Activated CD4-positive, CD25-positive, alpha-beta regulatory T cell (primary cell): Measurements from ENCODE around the gene TOMM40.
"Not testable (repeated sequence)": the region's sequence is repeated elsewhere in the genome, so short reads cannot be mapped to it uniquely, and the experiment has no call there.

Source experiments
- DNase-seq, 4 experiments: peaks; one replicate each; lab custom pipeline; 2025; lab: John Stamatoyannopoulos, UW

The TOMM40 gene

DNA sequence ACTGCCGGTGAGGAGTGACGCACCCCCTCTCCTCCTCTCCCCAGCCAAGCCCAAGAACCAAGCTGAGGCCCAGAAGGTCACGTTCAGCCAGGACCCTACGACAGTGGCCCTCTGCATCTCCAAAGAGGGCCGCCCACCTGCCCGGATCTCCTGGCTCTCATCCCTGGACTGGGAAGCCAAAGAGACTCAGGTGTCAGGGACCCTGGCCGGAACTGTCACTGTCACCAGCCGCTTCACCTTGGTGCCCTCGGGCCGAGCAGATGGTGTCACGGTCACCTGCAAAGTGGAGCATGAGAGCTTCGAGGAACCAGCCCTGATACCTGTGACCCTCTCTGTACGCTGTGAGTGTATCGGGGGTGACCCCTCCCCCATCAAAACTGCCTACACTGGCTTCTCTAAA, 19.2 kb upstream of the TOMM40 start:
- DNase-seq: no peak

DNA sequence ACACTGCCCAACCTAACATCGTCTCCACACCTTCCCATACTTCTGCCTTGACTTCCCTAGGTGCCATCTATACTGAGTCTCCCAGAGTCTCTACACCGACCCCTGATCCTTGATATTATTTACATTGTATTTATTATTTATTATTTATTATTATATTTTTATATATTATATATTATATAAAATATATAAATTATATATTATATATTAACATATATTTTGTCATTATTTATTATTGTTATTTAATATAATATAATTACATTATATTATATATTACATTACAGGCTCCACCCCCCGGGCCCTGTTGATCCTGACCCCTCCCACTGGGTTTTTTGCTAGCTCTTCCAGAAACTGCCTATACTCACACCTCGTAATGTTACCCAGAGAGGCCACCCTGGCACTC, 18.4 kb upstream of the TOMM40 start:
- no peak for DNase-seq

DNA sequence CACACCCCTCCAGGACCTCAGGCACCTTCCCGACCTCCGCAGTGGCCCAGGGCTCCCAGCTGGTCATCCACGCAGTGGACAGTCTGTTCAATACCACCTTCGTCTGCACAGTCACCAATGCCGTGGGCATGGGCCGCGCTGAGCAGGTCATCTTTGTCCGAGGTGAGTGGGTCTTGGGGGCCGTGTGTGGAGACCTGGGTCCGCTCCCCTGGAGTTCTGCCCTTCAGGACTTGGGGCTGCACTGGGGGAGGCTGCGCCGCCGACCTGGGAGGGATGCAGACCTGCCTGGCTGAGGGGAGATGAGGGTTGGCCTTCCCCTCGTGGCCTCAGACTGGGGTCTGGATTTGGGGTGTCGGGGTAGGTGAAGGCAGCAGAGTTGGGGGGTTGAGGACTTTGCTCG, 16.7 kb upstream of the TOMM40 start:
- no peak for DNase-seq

DNA sequence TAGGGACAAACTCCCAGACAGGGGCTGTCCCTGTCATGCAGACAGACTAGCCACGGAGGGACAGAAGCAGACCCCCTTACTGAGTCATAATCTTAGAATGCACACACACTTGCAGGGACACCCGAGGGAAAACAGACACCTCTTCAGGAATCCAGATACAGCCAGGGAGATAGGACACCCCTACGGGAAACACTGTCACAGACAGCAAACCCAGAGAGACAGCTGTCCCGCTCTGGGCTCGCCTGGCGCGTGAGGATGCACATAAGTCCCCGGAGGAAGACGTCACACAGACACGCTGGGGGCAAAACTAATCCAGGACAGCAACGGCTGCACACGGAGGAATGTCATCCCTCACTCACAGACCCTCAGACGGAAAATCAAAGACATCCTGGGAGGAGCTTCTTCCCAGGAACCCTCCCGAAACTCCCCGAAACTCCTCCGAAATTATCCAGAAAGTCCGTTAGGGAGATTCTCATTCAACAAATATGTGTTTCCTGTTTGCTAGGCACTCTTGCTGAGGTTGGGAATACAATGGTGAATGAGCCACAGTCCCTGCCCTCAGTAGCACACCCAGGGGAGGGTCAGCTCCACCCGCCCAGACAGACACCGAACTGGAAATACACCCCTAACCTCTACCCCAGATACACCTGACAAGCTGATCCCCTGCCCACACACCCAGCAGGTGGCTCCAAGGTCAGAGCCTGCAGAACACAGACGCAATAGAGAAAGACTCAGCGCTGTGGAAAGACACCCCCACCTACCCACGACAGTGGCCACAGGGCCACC, 15.2 kb upstream of the TOMM40 start:
- DNase-seq: no peak

DNA sequence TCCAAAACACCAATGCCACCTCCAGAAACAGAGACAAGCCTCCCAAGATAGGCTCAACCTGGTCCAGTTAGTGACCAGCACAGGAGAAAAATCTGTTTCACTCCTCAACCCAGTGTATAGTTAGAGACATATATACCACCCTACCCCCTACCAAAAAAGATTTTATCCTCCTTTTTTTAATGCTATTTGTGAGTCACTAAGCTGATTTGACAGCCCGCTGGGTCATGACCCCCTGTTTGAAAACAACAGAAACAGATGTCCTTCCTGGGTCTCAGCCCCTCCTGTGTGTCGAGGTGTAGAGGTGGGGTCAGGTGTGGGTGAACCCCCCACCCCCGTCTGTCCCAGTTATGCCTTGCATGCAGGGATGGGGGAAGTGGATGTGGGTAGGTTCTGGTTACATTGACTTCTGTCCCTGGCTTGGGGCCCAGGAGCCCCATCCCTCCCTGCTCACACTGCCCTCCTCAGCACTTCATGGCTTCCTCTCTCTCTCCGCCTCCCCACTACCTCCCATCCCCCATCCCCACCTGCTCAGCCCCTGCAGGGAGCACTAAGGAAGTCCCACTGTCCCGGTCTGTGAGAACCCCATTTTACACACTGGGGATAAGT, 14.0 kb upstream of the TOMM40 start:
- no peak for DNase-seq

DNA sequence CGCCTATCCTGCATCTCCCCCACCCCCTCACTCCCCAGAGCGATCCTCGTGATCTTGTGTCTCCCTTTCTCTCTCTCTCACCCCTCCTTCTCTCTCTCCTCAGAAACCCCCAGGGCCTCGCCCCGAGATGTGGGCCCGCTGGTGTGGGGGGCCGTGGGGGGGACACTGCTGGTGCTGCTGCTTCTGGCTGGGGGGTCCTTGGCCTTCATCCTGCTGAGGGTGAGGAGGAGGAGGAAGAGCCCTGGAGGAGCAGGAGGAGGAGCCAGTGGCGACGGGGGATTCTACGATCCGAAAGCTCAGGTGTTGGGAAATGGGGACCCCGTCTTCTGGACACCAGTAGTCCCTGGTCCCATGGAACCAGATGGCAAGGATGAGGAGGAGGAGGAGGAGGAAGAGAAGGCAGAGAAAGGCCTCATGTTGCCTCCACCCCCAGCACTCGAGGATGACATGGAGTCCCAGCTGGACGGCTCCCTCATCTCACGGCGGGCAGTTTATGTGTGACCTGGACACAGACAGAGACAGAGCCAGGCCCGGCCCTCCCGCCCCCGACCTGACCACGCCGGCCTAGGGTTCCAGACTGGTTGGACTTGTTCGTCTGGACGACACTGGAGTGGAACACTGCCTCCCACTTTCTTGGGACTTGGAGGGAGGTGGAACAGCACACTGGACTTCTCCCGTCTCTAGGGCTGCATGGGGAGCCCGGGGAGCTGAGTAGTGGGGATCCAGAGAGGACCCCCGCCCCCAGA, 12.8 kb upstream of the TOMM40 start:
- no peak for DNase-seq

DNA sequence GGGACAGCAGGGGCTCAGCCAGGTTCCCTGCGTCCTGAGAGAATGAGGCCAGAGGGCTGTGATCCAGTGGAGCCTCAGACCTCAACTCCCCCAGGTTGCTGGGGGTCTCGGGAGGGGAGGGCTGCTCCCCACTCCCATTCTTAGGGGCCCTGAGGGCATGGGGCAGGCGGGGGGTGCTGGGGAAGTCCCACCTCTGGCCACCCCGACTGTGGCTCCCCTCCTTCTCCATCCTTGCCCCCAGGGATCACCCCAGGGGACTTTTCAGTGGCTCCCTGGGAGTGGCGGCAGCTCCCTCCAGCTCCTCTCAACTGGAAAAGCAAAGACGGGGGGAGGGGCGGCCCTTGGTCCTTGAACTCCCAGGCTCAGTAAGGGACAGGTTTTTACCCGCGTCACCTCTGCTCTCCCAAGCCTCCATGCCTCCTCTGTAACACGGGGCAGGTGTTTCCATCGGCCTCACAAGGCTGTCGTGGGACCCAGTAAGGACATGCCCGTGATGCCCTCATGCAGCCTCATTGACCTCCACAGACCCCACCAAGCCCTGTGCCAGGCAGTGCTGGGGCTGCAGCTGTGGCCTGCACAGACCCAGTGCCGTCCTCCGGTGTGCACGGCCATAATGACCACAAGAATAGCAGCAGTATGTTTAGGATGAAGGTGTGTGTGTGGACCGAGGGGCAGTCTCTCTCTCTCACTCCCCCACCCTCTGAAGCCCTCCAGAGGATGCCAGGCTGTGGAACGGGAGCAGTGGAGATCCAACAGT, 11.6 kb upstream of the TOMM40 start:
- no peak for DNase-seq

DNA sequence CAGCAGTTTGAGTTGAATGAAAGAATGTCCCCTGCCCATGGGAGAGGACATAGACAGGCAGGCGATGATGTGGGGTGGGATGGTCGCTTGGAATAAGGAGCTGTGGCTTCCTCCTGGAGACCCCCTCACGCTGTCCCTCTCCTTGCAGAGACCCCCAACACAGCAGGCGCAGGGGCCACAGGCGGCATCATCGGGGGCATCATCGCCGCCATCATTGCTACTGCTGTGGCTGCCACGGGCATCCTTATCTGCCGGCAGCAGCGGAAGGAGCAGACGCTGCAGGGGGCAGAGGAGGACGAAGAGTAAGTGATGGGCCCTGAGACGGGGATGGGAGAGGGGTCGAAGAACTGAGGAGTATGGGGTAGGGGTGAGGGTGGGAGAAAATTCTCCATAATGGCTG, 9.0 kb upstream of the TOMM40 start:
- DNase-seq: no peak

DNA sequence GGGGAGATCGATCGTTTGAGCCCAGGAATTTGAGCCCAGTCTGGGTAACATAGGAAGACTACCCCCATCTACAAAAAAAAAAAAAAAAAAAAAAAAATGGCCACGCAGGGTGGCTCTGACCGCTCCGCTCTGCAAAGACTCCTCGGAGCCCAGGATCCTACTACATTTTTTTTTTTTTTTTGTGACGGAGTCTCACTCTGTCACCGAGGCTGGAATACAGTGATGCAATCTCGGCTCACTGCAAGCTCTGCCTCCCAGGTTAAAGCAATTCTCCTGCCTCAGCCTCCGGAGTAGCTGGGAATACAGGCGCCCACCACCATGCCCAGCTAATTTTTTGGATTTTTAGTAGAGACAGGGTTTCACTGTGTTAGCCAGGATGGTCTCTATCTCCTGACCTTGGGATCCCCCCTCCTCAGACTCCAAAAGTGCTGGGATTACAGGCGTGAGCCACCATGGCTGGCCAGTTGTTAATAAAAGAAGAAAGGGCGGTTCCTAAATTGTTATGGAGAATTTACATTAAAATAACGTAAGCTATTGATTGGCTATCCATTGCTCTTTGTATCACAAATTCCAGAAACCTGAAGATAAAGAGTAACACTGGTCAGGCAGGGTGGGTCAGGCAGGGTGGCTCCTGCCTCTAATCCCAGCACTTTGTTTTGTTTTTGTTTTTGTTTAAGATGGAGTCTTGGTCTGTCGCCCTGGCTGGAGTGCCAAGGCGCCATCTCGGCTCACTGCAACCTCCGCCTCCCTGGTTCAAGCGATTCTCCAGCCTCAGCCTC, 8.2 kb upstream of the TOMM40 start:
- not testable (repeated sequence) for DNase-seq

DNA sequence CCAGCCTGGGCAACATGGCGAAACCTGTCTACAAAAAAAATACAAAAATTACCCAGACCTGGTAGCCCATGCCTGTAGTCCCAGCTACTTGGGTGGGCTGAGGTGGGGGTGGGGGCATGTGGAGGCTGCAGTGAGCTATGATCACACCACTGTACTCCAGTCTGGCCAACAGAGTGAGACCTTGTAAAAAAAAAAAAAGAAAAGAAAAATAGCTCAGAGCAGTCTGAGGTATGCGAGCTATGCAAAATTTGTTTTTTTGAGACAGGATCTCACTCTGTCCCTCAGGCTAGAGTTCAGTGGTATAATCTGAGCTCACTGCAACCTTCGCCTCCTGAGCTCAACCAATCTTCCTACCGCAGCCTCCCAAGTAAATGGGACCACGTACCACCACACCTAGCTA, 7.1 kb upstream of the TOMM40 start:
- DNase-seq: no peak

DNA sequence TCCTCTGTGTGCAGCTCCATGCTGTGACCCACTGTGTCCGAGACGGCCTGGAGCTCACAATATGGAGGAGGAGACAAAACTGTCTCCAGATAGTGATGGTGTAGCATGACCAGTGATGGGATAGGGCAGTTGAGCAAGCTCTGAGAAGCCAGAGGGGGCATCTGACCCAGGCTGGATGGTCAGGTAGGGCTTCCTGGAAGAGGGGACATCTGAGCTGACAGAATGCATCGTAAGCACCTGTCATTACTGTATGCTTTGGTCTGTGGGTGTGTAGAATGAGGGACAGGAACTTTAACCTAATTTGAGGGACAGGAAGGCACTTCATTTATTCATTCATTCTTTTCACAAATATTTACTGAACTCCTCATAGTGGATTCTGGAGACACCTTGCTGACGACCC, 6.5 kb upstream of the TOMM40 start:
- DNase-seq: no peak

DNA sequence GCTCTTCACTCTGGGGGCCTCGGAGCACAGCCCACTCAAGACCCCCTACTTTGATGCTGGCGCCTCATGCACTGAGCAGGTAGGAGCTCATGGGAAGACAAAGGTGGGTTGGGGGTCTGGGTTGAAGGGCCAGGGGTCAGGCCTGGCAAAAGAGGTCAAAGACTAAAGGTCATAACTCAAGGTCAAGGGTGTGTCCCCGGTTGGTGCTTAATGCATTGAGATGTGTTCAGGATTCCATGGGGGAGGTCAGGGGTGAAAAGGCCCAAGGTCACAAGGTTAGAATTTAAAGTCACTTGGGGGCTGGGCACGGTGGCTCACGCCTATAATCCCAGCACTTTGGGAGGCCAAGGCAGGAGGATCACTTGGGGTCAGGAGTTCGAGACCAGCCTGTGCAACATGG, 4.9 kb upstream of the TOMM40 start:
- no peak for DNase-seq

DNA sequence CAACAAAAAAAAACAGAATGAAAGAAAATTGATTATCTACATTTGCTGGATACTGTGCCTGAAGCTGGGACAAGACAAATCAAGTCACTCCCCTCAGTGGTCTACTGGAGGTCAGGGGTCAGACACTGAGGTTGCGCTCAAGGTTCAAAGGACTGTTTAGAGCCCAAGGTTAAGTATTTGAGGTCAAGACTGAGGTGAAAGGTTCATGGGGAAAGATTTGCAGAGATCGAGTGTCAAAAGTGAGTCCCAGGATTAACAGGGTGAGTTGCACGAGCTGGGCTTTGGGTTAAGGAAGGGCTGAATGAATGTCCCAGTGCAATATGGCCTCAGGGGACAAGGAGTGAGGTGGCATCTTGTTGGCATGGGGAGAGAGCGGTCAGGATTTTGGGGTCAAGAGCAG, 3.4 kb upstream of the TOMM40 start:
- DNase-seq: no peak

DNA sequence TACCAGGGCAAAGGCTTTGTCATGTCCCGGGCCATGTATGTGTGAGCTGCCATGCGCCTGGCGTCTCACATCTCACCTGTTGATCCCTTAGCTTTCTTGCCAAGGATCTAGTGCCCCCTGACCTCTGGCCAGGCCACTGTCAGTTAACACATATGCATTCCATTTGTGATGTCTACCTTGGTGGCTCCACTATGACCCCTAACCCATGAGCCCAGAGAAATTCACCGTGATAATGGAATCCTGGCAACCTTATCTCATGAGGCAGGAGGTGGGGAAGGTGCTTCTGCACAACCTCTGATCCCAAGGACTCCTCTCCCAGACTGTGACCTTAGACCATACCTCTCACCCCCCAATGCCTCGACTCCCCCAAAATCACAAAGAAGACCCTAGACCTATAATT, 2.7 kb upstream of the TOMM40 start:
- DNase-seq: not testable (repeated sequence)

DNA sequence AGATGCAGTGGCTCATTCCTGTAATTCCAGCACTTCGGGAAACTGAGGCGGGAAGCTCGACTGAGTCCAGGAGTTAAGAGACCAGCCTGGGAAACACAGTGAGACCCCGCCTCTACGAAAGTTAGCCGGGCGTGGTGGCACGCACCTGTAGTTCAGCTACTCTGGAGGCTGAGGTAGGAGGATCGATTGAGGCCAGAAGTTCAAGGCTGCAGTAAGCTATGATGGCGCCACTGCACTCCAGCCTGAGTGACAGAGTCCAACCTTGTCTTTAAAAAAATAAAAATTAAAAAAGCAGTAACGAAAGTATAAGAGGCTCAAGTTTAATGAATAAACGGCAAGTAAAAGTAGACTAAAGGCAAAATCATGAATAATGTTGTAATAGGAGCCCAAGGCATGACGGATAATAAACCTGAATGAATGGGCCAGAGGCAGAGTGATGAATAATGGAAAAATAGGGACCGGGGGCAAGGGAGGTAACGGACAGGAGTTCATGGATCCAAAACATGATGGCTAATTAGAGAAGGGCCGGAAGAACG, 1.2 kb upstream of the TOMM40 start:
- no peak for DNase-seq

DNA sequence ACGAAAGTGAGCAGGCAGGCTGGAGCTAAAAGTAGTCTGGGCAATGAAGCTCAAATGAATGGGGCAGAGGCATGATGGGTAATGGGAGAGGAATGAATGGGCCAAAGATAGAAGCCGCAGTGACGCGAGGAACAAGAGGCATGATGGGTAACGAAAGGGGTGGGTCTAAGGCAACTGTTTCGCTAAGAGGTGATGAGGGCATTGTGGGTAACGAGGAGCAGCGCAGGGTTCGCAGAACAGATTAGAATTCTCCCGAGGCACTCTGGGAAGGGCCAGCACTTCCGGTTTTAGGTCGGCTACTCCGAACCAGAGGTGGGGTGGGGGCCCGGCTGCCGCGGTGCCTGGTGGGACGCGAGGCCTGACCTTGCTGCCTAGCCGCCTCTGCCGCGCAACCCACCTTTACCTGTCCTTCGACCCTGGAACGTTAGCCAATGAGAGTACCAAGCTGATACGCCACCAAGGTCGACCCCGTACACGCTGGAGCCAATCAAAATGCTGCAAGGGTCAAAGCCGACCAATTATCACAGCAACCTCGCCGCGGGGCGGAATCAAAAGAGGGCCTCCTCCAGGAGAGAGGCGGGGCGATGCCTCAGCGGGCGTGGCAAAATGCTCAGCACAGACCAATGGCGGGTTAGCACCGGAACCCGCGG, 563 bp upstream of the TOMM40 start:
- DNase-seq: peak in 3 of 4 experiments; percentile 99 to 100 (median 99)

DNA sequence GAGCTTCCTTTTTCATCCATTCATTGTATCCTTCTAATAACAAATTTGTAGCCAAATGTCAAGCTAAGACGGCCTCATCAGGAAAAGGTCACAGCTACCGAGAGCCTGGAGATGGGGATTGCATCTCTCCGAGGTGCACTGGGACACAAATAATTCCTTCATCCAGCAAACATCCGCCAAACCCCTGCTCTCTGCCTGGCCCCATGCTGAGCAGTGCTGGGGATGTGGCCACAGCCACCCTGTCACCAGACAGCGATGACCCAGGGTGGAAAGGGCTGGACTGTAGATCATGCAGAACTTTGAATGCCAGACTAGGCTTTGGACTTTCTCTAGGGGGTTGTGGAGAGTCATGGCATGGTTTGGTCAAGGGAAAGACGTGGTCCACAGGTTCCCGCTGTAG, 1.9 kb downstream of the TOMM40 start:
- no peak for DNase-seq

DNA sequence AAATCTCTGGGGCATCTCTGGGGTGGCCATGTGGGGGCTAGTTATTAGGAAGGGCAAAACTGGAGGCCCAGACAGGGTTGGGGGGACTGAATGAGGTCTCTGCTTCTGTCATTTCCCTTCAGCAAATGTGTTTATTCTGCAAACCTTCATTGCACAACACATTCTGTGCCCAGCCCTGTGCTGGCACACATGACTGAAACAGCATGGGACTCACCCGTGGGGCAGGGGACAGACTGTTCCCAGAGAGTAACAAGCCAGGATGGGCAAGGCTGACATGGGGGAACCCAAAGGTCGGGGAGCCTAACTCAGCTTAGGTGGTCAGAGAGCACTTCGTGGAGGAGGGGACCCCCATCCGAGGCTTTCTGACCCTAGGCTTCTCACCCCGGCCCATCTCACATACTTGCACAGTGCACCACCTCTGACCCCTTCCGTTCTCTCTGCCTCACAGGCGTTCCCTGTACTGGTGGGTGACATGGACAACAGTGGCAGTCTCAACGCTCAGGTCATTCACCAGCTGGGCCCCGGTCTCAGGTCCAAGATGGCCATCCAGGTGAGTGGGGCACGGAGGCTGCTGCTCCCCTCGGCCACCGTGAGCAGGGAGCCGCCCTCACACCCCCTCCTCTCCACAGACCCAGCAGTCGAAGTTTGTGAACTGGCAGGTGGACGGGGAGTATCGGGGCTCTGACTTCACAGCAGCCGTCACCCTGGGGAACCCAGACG, 2.4 kb downstream of the TOMM40 start:
- no peak for DNase-seq

DNA sequence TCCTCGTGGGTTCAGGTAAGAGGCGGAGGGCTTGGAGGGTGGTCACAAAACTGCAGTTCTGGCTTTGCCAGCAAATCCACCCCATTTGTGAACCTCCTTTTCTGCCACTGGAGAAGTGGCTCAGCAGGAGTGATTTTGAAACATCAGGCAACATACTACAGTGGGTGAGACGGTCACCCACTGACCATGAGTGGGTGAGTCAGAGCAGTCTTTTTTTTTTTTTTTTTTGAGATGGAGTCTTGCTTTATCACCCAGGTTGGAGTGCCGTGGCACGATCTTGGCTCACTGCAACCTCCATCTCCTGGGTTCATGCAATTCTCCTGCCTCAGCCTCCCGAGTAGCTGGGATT, 3.0 kb downstream of the TOMM40 start:
- no peak for DNase-seq

DNA sequence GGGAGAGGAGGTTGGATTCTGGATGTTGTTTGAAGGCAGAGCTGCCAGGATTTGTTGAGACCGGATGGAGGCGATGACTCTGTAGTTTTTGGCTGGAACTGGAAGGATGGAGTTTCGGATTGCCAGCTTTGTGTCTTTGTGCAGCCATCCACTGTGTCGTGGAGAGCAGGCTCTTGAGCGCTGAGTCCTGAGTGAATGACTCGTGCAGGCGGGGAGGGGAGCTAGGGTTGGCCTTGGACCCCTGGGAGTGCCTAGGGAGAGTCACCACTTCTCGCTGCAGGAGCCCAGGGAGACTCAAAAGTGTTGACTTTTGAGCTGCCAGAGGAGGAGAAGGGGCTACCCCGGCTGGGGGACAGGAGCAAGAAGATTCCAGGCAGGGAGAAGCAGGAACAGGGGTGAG, 3.9 kb downstream of the TOMM40 start:
- no peak for DNase-seq
